Common myeloid progenitor, CD34-positive (primary cell): ENCODE results near the gene HS3ST5.

ENCODE experiments used
- CTCF ChIA-PET: fragments of 350-600 bp; sonication (Branson Sonifier 250); formaldehyde crosslinking; loops from one replicate; lab custom pipeline; 2021; ENCODE audit warnings: antibody characterized with exemption; lab: Charles Lee
- POLR2A ChIA-PET: fragments of 350-600 bp; sonication (Branson Sonifier 250); formaldehyde crosslinking; loops from one replicate; lab custom pipeline; 2021; ENCODE audit warnings: antibody characterized with exemption; lab: Charles Lee
- DNase-seq, 3 donors: peaks; one replicate each; pipeline versions ENCODE4 v3.0.0 to v3.0.0-alpha.2; 2013
- H3K27ac ChIP-seq, 2 experiments: 1 replicate in 1 of 2; 2 replicates in 1 of 2; pipeline ENCODE4 v1.7.0; 2013; ENCODE audit warnings: inconsistent platforms in 2 of 2, low read length in 2 of 2, mild to moderate bottlenecking in 2 of 2, low read depth in 1 of 2, moderate library complexity in 1 of 2; ENCODE audit not compliant: severe bottlenecking in 2 of 2, insufficient read depth in 1 of 2, poor library complexity in 1 of 2
- H3K27me3 ChIP-seq, 5 experiments: replicated peaks in 2 of 5; 1 replicate in 3 of 5; 2 replicates in 2 of 5; pipeline versions ENCODE4 v1.6.1 to v1.7.0; 2013; ENCODE audit warnings: low read length in 4 of 5, mild to moderate bottlenecking in 2 of 5, moderate library complexity in 2 of 5, inconsistent platforms in 1 of 5; ENCODE audit not compliant: insufficient read depth in 5 of 5, control insufficient read depth in 4 of 5
- H3K36me3 ChIP-seq, 4 experiments: 1 replicate in 2 of 4; 2 replicates in 2 of 4; pipeline versions ENCODE4 v1.6.1 to v1.7.0; 2013; ENCODE audit warnings: low read length in 3 of 4, control low read depth in 1 of 4, mild to moderate bottlenecking in 1 of 4; ENCODE audit not compliant: control insufficient read depth in 4 of 4, insufficient read depth in 4 of 4
- H3K4me1 ChIP-seq, 4 experiments: 1 replicate in 3 of 4; 2 replicates in 1 of 4; pipeline versions ENCODE4 v1.6.1 to v1.7.1; 2013; ENCODE audit warnings: low read length in 3 of 4, mild to moderate bottlenecking in 3 of 4, control low read depth in 1 of 4, inconsistent platforms in 1 of 4, moderate library complexity in 1 of 4; ENCODE audit not compliant: control insufficient read depth in 4 of 4, insufficient read depth in 4 of 4; ENCODE audit errors: control extremely low read depth in 1 of 4
- H3K4me3 ChIP-seq, 7 experiments: 1 replicate in 4 of 7; 2 replicates in 3 of 7; pipeline versions ENCODE4 v1.5.1 to v1.7.0; 2013; ENCODE audit warnings: mild to moderate bottlenecking in 7 of 7, low read length in 6 of 7, moderate library complexity in 6 of 7, inconsistent platforms in 2 of 7, low read depth in 2 of 7, control low read depth in 1 of 7; ENCODE audit not compliant: insufficient read depth in 4 of 7, control insufficient read depth in 1 of 7; ENCODE audit errors: extremely low read depth in 1 of 7
- H3K9me3 ChIP-seq, 5 experiments: 1 replicate in 4 of 5; 2 replicates in 1 of 5; pipeline versions ENCODE4 v1.6.1 to v1.7.1; 2013; ENCODE audit warnings: low read length in 4 of 5, mild to moderate bottlenecking in 2 of 5, inconsistent platforms in 1 of 5, low read depth in 1 of 5, moderate library complexity in 1 of 5; ENCODE audit not compliant: control insufficient read depth in 4 of 5, insufficient read depth in 2 of 5; ENCODE audit errors: control extremely low read depth in 1 of 5
- WGBS: methylation state at CpG from one replicate; pipeline ENCODE4 v1.1.5; 2013; ENCODE audit not compliant: insufficient coverage; 5-methylcytosine and 5-hydroxymethylcytosine counted together

The HS3ST5 gene

DNA sequence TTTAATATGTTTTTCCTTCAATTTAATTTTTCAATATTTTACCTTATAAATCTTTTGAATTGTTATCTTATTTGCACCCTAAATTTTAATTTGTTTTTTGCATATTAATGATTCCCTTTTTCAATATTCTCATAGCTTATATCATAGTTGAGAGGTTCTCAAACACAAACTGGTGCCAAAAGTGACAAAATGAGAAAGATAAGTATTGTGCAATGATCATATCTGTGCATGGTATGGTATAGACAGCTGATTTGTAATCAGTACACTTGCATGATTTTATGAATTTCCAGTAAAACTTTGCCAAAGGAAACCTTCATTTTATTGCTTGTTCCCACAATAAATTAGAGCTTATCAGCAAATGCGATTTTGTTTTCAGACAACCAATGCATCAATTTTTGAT is 210.9 kb downstream of the HS3ST5 start:
- Histone ChIP-seq H3K9me3 (no peaks in the 10 kb centered on the region), H3K27me3 (peaks cover 0 to 3% (median 0%) of the 10 kb centered on the region in 5 experiments), H3K36me3 (no peaks in the 10 kb centered on the region), H3K4me3 (no peak overlapping the region), H3K4me1 (no peaks in the 10 kb centered on the region), H3K27ac (no peak overlapping the region)
- no peak for DNase-seq
- POLR2A ChIA-PET, result no interaction called here
- no CpG with 5 or more reads among the region's 1 CpG for WGBS
- CTCF ChIA-PET, result no interaction called here

DNA sequence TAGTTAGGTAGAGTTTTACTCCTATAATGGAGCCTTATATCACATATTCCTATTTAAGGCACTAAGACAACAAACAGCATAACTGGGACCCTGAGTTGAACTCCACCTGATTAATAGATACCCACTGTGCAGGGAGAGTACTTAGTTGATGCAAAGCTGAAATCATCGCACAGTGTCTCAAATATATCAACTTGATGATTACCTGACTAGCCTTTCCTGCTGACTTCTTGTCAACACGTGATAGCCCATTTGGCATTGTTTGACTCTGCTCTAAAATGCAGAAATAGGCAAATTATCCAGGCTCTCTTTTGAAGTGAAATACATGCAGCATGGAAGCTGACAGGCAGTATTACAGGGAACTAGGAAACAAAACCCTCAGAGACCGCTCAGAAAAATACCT is 217.2 kb downstream of the HS3ST5 start:
- ChIA-PET POLR2A (no interaction called here), CTCF (no interaction called here)
- Histone ChIP-seq H3K36me3 (no peaks in the 10 kb centered on the region), H3K4me1 (no peaks in the 10 kb centered on the region), H3K9me3 (no peaks in the 10 kb centered on the region), H3K4me3 (no peak overlapping the region), H3K27ac (no peak overlapping the region), H3K27me3 (no peaks in the 10 kb centered on the region)
- 50% methylated on average over 3 of the region's 3 CpGs for WGBS
- DNase-seq, result no peak

DNA sequence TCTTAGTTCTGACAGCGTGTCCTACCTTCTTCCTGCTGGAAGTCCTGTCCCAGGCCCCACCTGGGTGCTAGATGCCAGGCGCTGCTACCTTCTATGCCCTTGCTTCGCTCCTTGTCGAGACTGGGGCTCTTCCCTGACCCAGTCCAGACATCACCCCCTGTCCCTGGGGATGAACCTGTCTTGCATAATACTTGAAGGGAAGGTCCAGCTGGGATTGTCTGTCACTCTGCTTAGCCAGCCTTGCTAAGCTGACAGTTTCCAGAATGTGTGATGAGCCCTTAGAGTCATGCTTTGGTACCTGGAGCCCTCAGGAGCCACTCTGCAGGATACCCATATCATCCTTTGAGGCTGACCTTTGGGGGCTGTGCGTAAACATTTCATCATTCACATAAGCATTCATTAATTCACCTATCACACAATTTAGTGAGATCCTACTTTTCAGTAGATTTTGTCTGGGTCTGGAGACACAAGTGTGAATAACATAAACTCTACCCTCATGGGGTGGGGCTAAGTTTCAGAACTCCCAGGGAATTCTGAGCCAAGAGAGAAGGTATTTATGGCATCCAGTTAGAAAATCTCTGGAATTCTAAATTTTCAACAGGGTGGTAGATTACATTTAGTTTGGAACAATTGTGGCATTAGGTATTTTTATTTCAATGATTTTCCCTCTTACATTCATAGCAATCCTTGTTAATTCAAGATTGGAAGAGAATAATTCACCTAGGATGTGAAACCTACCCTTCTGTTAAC is 220.7 kb downstream of the HS3ST5 start:
- Histone ChIP-seq H3K27ac (no peak overlapping the region), H3K9me3 (peaks cover 0 to 1% (median 0%) of the 10 kb centered on the region in 5 experiments), H3K36me3 (no peaks in the 10 kb centered on the region), H3K4me1 (no peaks in the 10 kb centered on the region), H3K27me3 (no peaks in the 10 kb centered on the region), H3K4me3 (no peak overlapping the region)
- no peak for DNase-seq
- CTCF ChIA-PET, result no interaction called here
- WGBS, result 100% methylated on average over 1 of the region's 5 CpGs
- POLR2A ChIA-PET, result no interaction called here

DNA sequence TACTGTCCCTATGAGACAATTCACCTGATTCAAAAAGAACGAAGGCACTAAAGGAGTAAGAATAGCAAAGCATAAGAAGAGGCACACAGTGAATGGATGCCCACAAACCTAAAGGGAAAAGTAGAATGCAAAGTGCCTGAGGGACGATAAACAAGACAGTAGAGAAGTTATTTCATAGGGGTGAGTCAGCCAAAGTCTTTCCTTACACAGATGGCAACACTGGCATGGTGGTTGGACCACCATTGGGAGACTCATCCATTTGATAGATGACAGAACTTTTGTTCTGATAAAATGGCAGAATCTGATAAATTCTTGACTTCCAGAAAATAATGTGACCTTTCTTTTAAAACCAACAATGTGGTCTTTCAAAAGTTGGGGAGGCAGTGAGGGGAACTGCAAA is 223.8 kb downstream of the HS3ST5 start:
- CTCF ChIA-PET, result no interaction called here
- Histone ChIP-seq H3K4me3 (no peak overlapping the region), H3K27ac (no peak overlapping the region), H3K4me1 (no peaks in the 10 kb centered on the region), H3K9me3 (peaks cover 0 to 1% (median 0%) of the 10 kb centered on the region in 5 experiments), H3K27me3 (peaks cover 0 to 2% (median 0%) of the 10 kb centered on the region in 5 experiments), H3K36me3 (no peaks in the 10 kb centered on the region)
- DNase-seq, result no peak
- POLR2A ChIA-PET, result no interaction called here
- 100% methylated on average over 2 of the region's 2 CpGs for WGBS

DNA sequence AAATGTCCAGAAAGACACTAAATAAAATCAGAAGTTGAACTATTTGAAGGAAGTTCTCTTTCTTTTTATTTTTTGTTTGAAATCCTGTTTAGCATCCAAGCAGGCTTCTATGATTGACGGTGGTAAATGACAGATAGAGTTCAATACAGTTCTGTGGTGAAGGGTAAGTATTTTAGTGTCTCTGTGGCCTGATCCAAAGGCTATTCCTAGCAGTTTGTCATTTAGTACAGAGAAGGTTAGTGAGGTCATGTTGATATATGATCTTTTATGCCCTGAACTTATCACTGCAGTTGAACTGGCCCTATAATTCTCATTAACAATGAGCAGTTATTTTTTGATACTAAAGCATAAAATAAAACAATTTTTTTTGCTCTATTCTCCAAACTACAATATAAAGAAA is 227.2 kb downstream of the HS3ST5 start:
- 100% methylated on average over 1 of the region's 1 CpG for WGBS
- CTCF ChIA-PET, result no interaction called here

GRCh38 chr6:114108119-114109002 is 234.5 kb downstream of the HS3ST5 start:
- Histone ChIP-seq H3K27ac (no peak overlapping the region), H3K9me3 (no peaks in the 10 kb centered on the region), H3K4me1 (no peaks in the 10 kb centered on the region), H3K4me3 (no peak overlapping the region), H3K27me3 (peaks cover 0 to 2% (median 0%) of the 10 kb centered on the region in 5 experiments), H3K36me3 (no peaks in the 10 kb centered on the region)
- DNase-seq, result peak; percentile 13 to 30 (median 15)
- CTCF ChIA-PET, result interaction anchor here (0.6 to 1.3 kb wide), 5 partner anchors 29 to 257 kb away, joined by 3 read pairs; no protein-coding TSS in a partner anchor
- 57% methylated on average over 9 of the region's 11 CpGs for WGBS
- POLR2A ChIA-PET, result interaction anchor here (0.6 kb wide), 1 partner anchor 37 kb away, joined by 3 read pairs; no protein-coding TSS in a partner anchor

More for the DNA sequence above, 227.2 kb downstream of the HS3ST5 start:
- H3K9me3 ChIP-seq, result peaks cover 0 to 1% (median 0%) of the 10 kb centered on the region in 5 experiments
- H3K4me3 ChIP-seq, result no peak overlapping the region
- no peaks in the 10 kb centered on the region for H3K4me1 ChIP-seq
- peaks cover 0 to 2% (median 0%) of the 10 kb centered on the region in 5 experiments for H3K27me3 ChIP-seq
- POLR2A ChIA-PET, result no interaction called here
- no peaks in the 10 kb centered on the region for H3K36me3 ChIP-seq
- no peak for DNase-seq
- H3K27ac ChIP-seq, result no peak overlapping the region

GRCh38 chr6:114106020-114106419 is 236.8 kb downstream of the HS3ST5 start:
- DNase-seq, result no peak
- CTCF ChIA-PET, result no interaction called here
- POLR2A ChIA-PET, result no interaction called here

More at GRCh38 chr6:114106020-114106419, 236.8 kb downstream of the HS3ST5 start:
- no peaks in the 10 kb centered on the region for H3K4me1 ChIP-seq
- H3K27me3 ChIP-seq, result peaks cover 0 to 2% (median 0%) of the 10 kb centered on the region in 5 experiments
- no peak overlapping the region for H3K27ac ChIP-seq
- H3K4me3 ChIP-seq, result no peak overlapping the region
- WGBS, result no CpG with 5 or more reads among the region's 3 CpGs
- H3K9me3 ChIP-seq, result no peaks in the 10 kb centered on the region
- H3K36me3 ChIP-seq, result no peaks in the 10 kb centered on the region
